Measurements from ENCODE around the gene TBC1D22B. TPM values are rescaled to one million over a fixed set of nuclear protein-coding genes. Genes with fewer than 3 reads are reported as not detected.

The TBC1D22B gene
- total and polyA plus RNA-seq, 2 donors (not counting 3 experiments of a cell fraction or from before 2014, with no cell fraction given), result 13.1 to 13.6 TPM

DNA sequence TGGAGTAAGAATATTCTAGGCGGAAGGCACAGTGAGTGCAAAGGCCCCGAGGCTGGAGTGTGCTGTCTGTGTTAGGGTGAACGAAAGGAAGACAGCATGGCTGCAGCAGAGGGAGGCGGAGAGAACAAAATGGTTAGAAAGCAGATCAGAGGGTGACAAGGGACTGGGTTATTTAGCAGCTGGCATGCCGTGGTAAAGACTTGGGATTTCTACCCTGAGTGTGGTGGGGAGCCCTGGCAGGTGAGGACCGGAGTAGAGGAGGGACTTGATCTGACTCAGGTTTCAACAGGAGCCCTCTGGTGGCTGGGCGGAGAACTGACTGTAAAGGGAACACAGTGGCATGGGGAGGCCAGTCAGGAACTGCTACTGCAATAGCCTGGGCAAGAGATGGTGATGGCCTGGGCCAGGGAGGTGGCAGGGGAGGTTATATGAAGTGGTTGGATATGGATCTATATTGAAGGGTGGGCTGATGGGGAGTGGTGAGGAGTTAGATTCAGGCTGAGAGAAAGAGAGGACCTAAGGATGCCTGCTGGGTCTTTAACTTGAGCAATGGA, 49.6 kb upstream of the TBC1D22B start:
- DNase-seq (ENCODE audit: low read depth, low spot score) (peak; percentile 83), FAIRE-seq (peak; percentile 95)
- no TSS peak for BruUV-seq (replicated peaks)
- no peak overlapping the region for H3K9ac ChIP-seq (replicated peaks; ENCODE audit: extremely low read depth, insufficient read depth, low read length)
- H3K4me1 ChIP-seq (ENCODE audit: control insufficient read depth, extremely low read depth, insufficient read depth, low read length), result peaks cover 3% of the 10 kb centered on the region
- H4K20me1 ChIP-seq (replicated peaks; ENCODE audit: control insufficient read depth, extremely low read depth, insufficient read depth, low read length), result no peaks in the 10 kb centered on the region
- H3K9me1 ChIP-seq (replicated peaks; ENCODE audit: control insufficient read depth, extremely low read depth, insufficient read depth, low read length), result no peaks in the 10 kb centered on the region
- no peak overlapping the region for H3K27ac ChIP-seq (ENCODE audit: insufficient read depth, low read depth, low read length)
- no peak for TF ChIP-seq MYC (IDR thresholded peaks at IDR 0.05; ENCODE audit: low read depth, low read length)
- peak; percentile 72 to 84 for TF ChIP-seq CTCF (IDR thresholded peaks at IDR 0.05; ENCODE audit: extremely low read depth in 1 of 2, insufficient read depth in 1 of 2, low read depth in 1 of 2, low read length in 2 of 2)
- no peaks in the 10 kb centered on the region for H3K36me3 ChIP-seq (ENCODE audit: control insufficient read depth in 2 of 2, extremely low read depth in 1 of 2, insufficient read depth in 2 of 2, low read length in 2 of 2)
- no peaks in the 10 kb centered on the region for H3K79me2 ChIP-seq (ENCODE audit: control insufficient read depth, insufficient read depth, low read length)
- H3K9me3 ChIP-seq (replicated peaks; ENCODE audit: control insufficient read depth, insufficient read depth, low read length), result no peaks in the 10 kb centered on the region
- POLR2A ChIA-PET, result no interaction called here
- H3K4me2 ChIP-seq (ENCODE audit: insufficient read depth, low read length), result no peak overlapping the region
- no peak overlapping the region for H3K4me3 ChIP-seq (replicated peaks in 1 of 3; ENCODE audit: insufficient read depth in 1 of 3, low read depth in 1 of 3, low read length in 3 of 3)
- dilution Hi-C loops (cut with MboI; ENCODE audit: extremely low pct_ligation_motif_present, low sequenced_read_pairs) (no loop called here), intact Hi-C loops (cut with micrococcal nuclease) (loop anchor here (1.0 kb wide), 1 partner anchor 179 kb away; no protein-coding TSS in a partner anchor)
- peaks cover 20 to 25% of the 10 kb centered on the region in 2 experiments for H3K27me3 ChIP-seq (ENCODE audit: control insufficient read depth in 2 of 2, insufficient read depth in 2 of 2, low read length in 2 of 2)
- CTCF ChIA-PET, result interaction anchor here (1.0 to 12.5 kb wide), 9 partner anchors 12 to 201 kb away, joined by 3 to 330 read pairs (median 4); partner anchors contain the start of gene PIM1
- H2AFZ ChIP-seq (ENCODE audit: low read depth, low read length), result no peak overlapping the region

DNA sequence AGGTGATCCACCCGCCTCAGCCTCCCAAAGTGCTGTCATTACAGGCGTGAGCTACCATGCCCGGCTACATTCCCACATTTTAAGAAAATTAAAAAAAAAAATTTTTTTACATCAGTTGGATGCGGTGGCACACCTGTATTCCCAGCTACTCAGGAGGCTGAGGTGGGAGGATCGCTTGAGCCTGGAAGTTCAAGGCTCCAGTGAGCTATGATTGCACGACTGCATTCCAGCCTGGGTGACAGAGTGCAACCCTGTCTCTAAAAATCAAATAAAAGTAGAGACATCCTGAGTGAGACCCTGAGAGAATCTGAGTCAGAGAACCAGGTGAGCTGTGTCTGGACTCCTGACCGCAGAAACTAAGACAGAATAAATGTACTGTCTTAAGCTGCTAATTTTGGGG, 48.8 kb upstream of the TBC1D22B start:
- Histone ChIP-seq H3K4me1 (ENCODE audit: control insufficient read depth, extremely low read depth, insufficient read depth, low read length) (no peaks in the 10 kb centered on the region), H3K9me3 (replicated peaks; ENCODE audit: control insufficient read depth, insufficient read depth, low read length) (no peaks in the 10 kb centered on the region), H3K27me3 (ENCODE audit: control insufficient read depth in 2 of 2, insufficient read depth in 2 of 2, low read length in 2 of 2) (peaks cover 20 to 23% of the 10 kb centered on the region in 2 experiments), H3K36me3 (ENCODE audit: control insufficient read depth in 2 of 2, extremely low read depth in 1 of 2, insufficient read depth in 2 of 2, low read length in 2 of 2) (no peaks in the 10 kb centered on the region), H3K27ac (ENCODE audit: insufficient read depth, low read depth, low read length) (no peak overlapping the region), H3K9ac (replicated peaks; ENCODE audit: extremely low read depth, insufficient read depth, low read length) (no peak overlapping the region), H3K79me2 (ENCODE audit: control insufficient read depth, insufficient read depth, low read length) (no peaks in the 10 kb centered on the region), H2AFZ (ENCODE audit: low read depth, low read length) (no peak overlapping the region), H3K9me1 (replicated peaks; ENCODE audit: control insufficient read depth, extremely low read depth, insufficient read depth, low read length) (no peaks in the 10 kb centered on the region), H3K4me2 (ENCODE audit: insufficient read depth, low read length) (no peak overlapping the region), H4K20me1 (replicated peaks; ENCODE audit: control insufficient read depth, extremely low read depth, insufficient read depth, low read length) (no peaks in the 10 kb centered on the region), H3K4me3 (replicated peaks in 1 of 3; ENCODE audit: insufficient read depth in 1 of 3, low read depth in 1 of 3, low read length in 3 of 3) (no peak overlapping the region)
- no peak for TF ChIP-seq EZH2 (IDR thresholded peaks at IDR 0.05; ENCODE audit: borderline replicate concordance, low read depth, low read length, severe bottlenecking)
- TF ChIP-seq MYC (IDR thresholded peaks at IDR 0.05; ENCODE audit: low read depth, low read length), result no peak
- TF ChIP-seq CTCF (IDR thresholded peaks at IDR 0.05; ENCODE audit: extremely low read depth in 1 of 2, insufficient read depth in 1 of 2, low read depth in 1 of 2, low read length in 2 of 2), result no peak
- TF ChIP-seq FOS (IDR thresholded peaks at IDR 0.05; ENCODE audit: borderline replicate concordance, insufficient read depth, low read length), result no peak
- no peak for TF ChIP-seq JUN (IDR thresholded peaks at IDR 0.05; ENCODE audit: borderline replicate concordance, insufficient read depth, insufficient read length, low read depth)
- no peak for TF ChIP-seq POLR2AphosphoS5 (IDR thresholded peaks at IDR 0.05; ENCODE audit: insufficient read depth, low read depth, low read length)
- TF ChIP-seq MAX (IDR thresholded peaks at IDR 0.05; ENCODE audit: insufficient read depth, insufficient read length), result no peak
- TF ChIP-seq GATA2 (IDR thresholded peaks at IDR 0.05; ENCODE audit: insufficient read depth, insufficient read length, low read depth, low read length), result no peak
- no peak for TF ChIP-seq POLR2A (IDR thresholded peaks at IDR 0.05; ENCODE audit: low read depth, low read length)
- dilution Hi-C loops (cut with MboI; ENCODE audit: extremely low pct_ligation_motif_present, low sequenced_read_pairs) (no loop called here), intact Hi-C loops (cut with micrococcal nuclease) (loop anchor here (1.0 kb wide), 1 partner anchor 179 kb away; no protein-coding TSS in a partner anchor)
- no peak for FAIRE-seq
- CTCF ChIA-PET, result interaction anchor here (0.6 to 12.5 kb wide), 12 partner anchors 12 to 323 kb away, joined by 3 to 330 read pairs (median 4); partner anchors contain the start of genes C6orf89 and PIM1
- DNase-seq (ENCODE audit: low read depth, low spot score), result no peak
- POLR2A ChIA-PET, result interaction anchor here (0.6 to 0.8 kb wide), 3 partner anchors 49 to 358 kb away, joined by 3 read pairs; partner anchors contain the start of gene TBC1D22B
- BruUV-seq (replicated peaks), result no TSS peak

Measured in endothelial cell of umbilical vein (primary cell).